H7 (cell line): ENCODE results near the gene STXBP2. TPM values are rescaled to one million over a fixed set of nuclear protein-coding genes. Genes with fewer than 3 reads are reported as not detected.
A peak's percentile ranks its signal among the peaks of the same experiment; 100 is the strongest.

Source experiments
- DNase-seq: peaks from one replicate; pipeline ENCODE4 v3.0.0; 2012
- H3K27me3 ChIP-seq: 2 replicates; pipeline ENCODE4 v1.6.0; 2011; ENCODE audit warnings: mild to moderate bottlenecking, low read length; ENCODE audit not compliant: control insufficient read depth, insufficient read depth
- H3K36me3 ChIP-seq: replicated peaks from 2 replicates; pipeline ENCODE4 v1.5.1; 2011; ENCODE audit warnings: low read length; ENCODE audit not compliant: control insufficient read depth, insufficient read depth
- H3K4me3 ChIP-seq: 2 replicates; pipeline ENCODE4 v1.5.1; 2011; ENCODE audit warnings: low read depth, mild to moderate bottlenecking, control low read depth, low read length, moderate library complexity; ENCODE audit not compliant: insufficient read depth
- total RNA-seq: library from RNA; depleted of rRNA; stranded (reverse); fragments of >200 nt; shearing (Covaris generic); gene quantifications from 2 replicates; pipeline ENCODE4 v1.2.3, GENCODE V29; 2014; rRNA removed

Gene STXBP2
- total RNA-seq, 1 experiment from 2014 or later: 25.9 TPM

- H3K27me3 ChIP-seq: peaks cover 7% of the 10 kb centered on the region; the same call in 1 of the 2 replicates
- DNase-seq: peak; percentile 79
- no peak overlapping the region for H3K4me3 ChIP-seq
- peaks cover 5% of the 10 kb centered on the region for H3K36me3 ChIP-seq
These were observed 45.4 kb downstream of the STXBP2 start for GRCh38 chr19:7682175-7682855.

- H3K4me3 ChIP-seq: peak overlapping the region; percentile 15; the same call in 1 of the 2 replicates
These were observed 48.9 kb downstream of the STXBP2 start for GRCh38 chr19:7685546-7686445.

GRCh38 chr19:7687177-7687576 is 50.3 kb downstream of the STXBP2 start:
- Histone ChIP-seq H3K36me3 (peaks cover 5% of the 10 kb centered on the region), H3K27me3 (no peaks in the 10 kb centered on the region), H3K4me3 (no peak overlapping the region)
- DNase-seq: no peak

More at GRCh38 chr19:7685546-7686445, 48.9 kb downstream of the STXBP2 start:
- DNase-seq: peak; percentile 73
- peaks cover 5% of the 10 kb centered on the region for H3K36me3 ChIP-seq
- H3K27me3 ChIP-seq: no peaks in the 10 kb centered on the region

- no peak overlapping the region for H3K4me3 ChIP-seq
- DNase-seq: no peak
- no peaks in the 10 kb centered on the region for H3K36me3 ChIP-seq
- no peaks in the 10 kb centered on the region for H3K27me3 ChIP-seq
These were observed 52.3 kb downstream of the STXBP2 start for GRCh38 chr19:7689165-7689564.

- H3K27me3 ChIP-seq: no peaks in the 10 kb centered on the region
- DNase-seq: no peak
- H3K36me3 ChIP-seq: no peaks in the 10 kb centered on the region
- H3K4me3 ChIP-seq: no peak overlapping the region
These were observed 53.9 kb downstream of the STXBP2 start for GRCh38 chr19:7690779-7691258.

GRCh38 chr19:7691497-7691896 is 54.6 kb downstream of the STXBP2 start:
- no peak for DNase-seq
- no peak overlapping the region for H3K4me3 ChIP-seq
- no peaks in the 10 kb centered on the region for H3K27me3 ChIP-seq
- no peaks in the 10 kb centered on the region for H3K36me3 ChIP-seq

GRCh38 chr19:7692417-7693088 is 55.6 kb downstream of the STXBP2 start:
- no peaks in the 10 kb centered on the region; the same call in 1 of the 2 replicates for H3K27me3 ChIP-seq
- no peaks in the 10 kb centered on the region for H3K36me3 ChIP-seq
- H3K4me3 ChIP-seq: no peak overlapping the region
- DNase-seq: no peak

GRCh38 chr19:7694499-7694898 is 57.6 kb downstream of the STXBP2 start:
- H3K36me3 ChIP-seq: no peaks in the 10 kb centered on the region
- no peak for DNase-seq
- H3K4me3 ChIP-seq: no peak overlapping the region
- peaks cover 4% of the 10 kb centered on the region; the same call in 1 of the 2 replicates for H3K27me3 ChIP-seq

Other genes starting within 250 kb of the STXBP2 start
- gene PEX11G, start 148.1 kb upstream of the STXBP2 start, total RNA-seq: 2.4 and 3.5 TPM in 2 replicates
- gene ZNF358, start 121.0 kb upstream of the STXBP2 start, total RNA-seq: 52.1 and 54.8 TPM in 2 replicates
- 6.8 and 6.9 TPM in 2 replicates for gene MCOLN1, start 114.5 kb upstream of the STXBP2 start, total RNA-seq
- gene PNPLA6, start 101.4 kb upstream of the STXBP2 start, total RNA-seq: 87.4 and 114 TPM in 2 replicates
- gene CAMSAP3, start 41.2 kb upstream of the STXBP2 start, total RNA-seq: 7.3 and 8.2 TPM in 2 replicates
- 79.6 and 81.1 TPM in 2 replicates for gene XAB2, start 7.6 kb upstream of the STXBP2 start, total RNA-seq
- 24.0 and 27.7 TPM in 2 replicates for gene PET100, start 7.3 kb upstream of the STXBP2 start, total RNA-seq
- gene PCP2, start 3.4 kb upstream of the STXBP2 start, total RNA-seq: not detected in 2 replicates
- gene RETN, start 31.9 kb downstream of the STXBP2 start, total RNA-seq: not detected in 2 replicates
- gene MCEMP1, start 40.0 kb downstream of the STXBP2 start, total RNA-seq: not detected in 2 replicates
- gene TRAPPC5, start 43.7 kb downstream of the STXBP2 start, total RNA-seq: 92.2 and 137 TPM in 2 replicates
- gene FCER2, start 65.0 kb downstream of the STXBP2 start, total RNA-seq: not detected in 2 replicates
- not detected in 2 replicates for gene CLEC4G, start 95.0 kb downstream of the STXBP2 start, total RNA-seq
- gene CD209, start 110.4 kb downstream of the STXBP2 start, total RNA-seq: not detected in 2 replicates
- gene CLEC4M, start 126.1 kb downstream of the STXBP2 start, total RNA-seq: not detected in 2 replicates
- gene EVI5L, start 193.1 kb downstream of the STXBP2 start, total RNA-seq: 3.5 and 5.0 TPM in 2 replicates
- 0.14 and 0.22 TPM in 2 replicates for gene PRR36, start 237.3 kb downstream of the STXBP2 start, total RNA-seq